ENCODE data around the gene COLEC12.

GRCh38 chr18:477565-477964 lies 22.9 kb downstream of the COLEC12 start:
- TF ChIP-seq CTCF (IDR thresholded peaks at IDR 0.05) (peak; percentile 61), REST (IDR thresholded peaks at IDR 0.05; ENCODE audit: insufficient read depth in 1 of 2, low read depth in 2 of 2, low read length in 1 of 2) (no peak)

Data from Panc1 (cell line).